Adrenal gland (tissue), 12 donors: ENCODE measurements around the gene WDR1. TPM values are rescaled to one million over a fixed set of nuclear protein-coding genes. Genes with fewer than 3 reads are reported as not detected.

Source experiments
- DNase-seq, 7 donors: peaks; one replicate each; pipeline ENCODE4 v3.0.0-alpha.2; 2019 to 2020
- H3K27ac ChIP-seq, 5 donors: fragments of 200-600 bp; sonication (generic) in 4 of 5; 1 replicate in 3 of 5; 2 replicates in 2 of 5; pipeline versions ENCODE4 v1.5.1 to v1.8.0; 2016 to 2020; ENCODE audit warnings: mild to moderate bottlenecking in 1 of 5
- H3K27me3 ChIP-seq: fragments of 200-600 bp; 2 replicates; pipeline ENCODE4 v1.8.0; 2021
- H3K36me3 ChIP-seq, 2 donors: fragments of 200-600 bp; replicated peaks in 1 of 2; 1 replicate in 1 of 2; 2 replicates in 1 of 2; pipeline versions ENCODE4 v1.5.1 to v1.8.0; 2018 to 2022
- H3K4me1 ChIP-seq, 2 donors: fragments of 200-600 bp; replicated peaks in 1 of 2; 1 replicate in 1 of 2; 2 replicates in 1 of 2; pipeline versions ENCODE4 v1.5.1 to v1.8.0; 2018 to 2021
- H3K4me3 ChIP-seq, 4 donors: fragments of 200-600 bp; sonication (generic) in 3 of 4; one replicate each; pipeline ENCODE4 v1.5.1; 2016 to 2018
- H3K9me3 ChIP-seq, 3 donors: fragments of 200-600 bp; sonication (generic) in 1 of 3; replicated peaks in 1 of 3; 1 replicate in 2 of 3; 2 replicates in 1 of 3; pipeline versions ENCODE4 v1.5.1 to v1.8.0; 2016 to 2021
- CTCF ChIP-seq, 6 experiments: fragments of 450-650 bp in 4 of 6; fragments of 200-600 bp in 2 of 6; sonication (generic) in 1 of 6; IDR thresholded peaks; 1 replicate in 5 of 6; 2 replicates in 1 of 6; pipeline versions ENCODE4 v1.5.1 to v1.8.0; 2016 to 2021; ENCODE audit warnings: antibody characterized with exemption in 6 of 6, mild to moderate bottlenecking in 2 of 6, moderate library complexity in 1 of 6
- POLR2A ChIP-seq, 2 donors: fragments of 450-650 bp; IDR thresholded peaks; one replicate each; pipeline ENCODE4 v1.6.1; 2017; ENCODE audit warnings: antibody characterized with exemption in 2 of 2, mild to moderate bottlenecking in 2 of 2, moderate library complexity in 1 of 2
- WGBS, 4 donors: extraction: QIAGEN DNeasy Blood & Tissue Kit in 2 of 4; methylation state at CpG; one replicate each; pipeline versions ENCODE4 v1.1.5 to v1.1.7; 2013 to 2017; 5-methylcytosine and 5-hydroxymethylcytosine counted together
- intact Hi-C, 2 donors: fragments of 100-400 bp; cut with DNase I; formaldehyde crosslinking; loops; one replicate each; pipeline versions ENCODE4 v1.14.1 to v1.15.0; 2022 to 2023
- polyA plus RNA-seq, 3 donors: library from polyadenylated mRNA; stranded (reverse); fragments of 200-250 nt in 2 of 3; fragments of 350-450 nt in 1 of 3; fragmentation: Illumina TruSeq in 1 of 3; extraction: RNeasy Lipid Tissue Mini Kit (QIAGEN cat#74804) in 1 of 3; gene quantifications; one replicate each; pipeline ENCODE4 v1.2.3, GENCODE V29; 2013 to 2014
- total RNA-seq, 9 donors: library from RNA; depleted of rRNA in 4 of 9; stranded (reverse); fragments of >200 nt in 4 of 9; fragments of 120-200 nt in 1 of 9; fragmentation: NEBNext Ultra II Directional in 1 of 9; extraction: Animal tissue kit (Norgen Biotek cat#: 25700) in 1 of 9; gene quantifications; one replicate each; pipeline versions ENCODE4 v1.1.0 to v1.2.4, GENCODE V29; 2013 to 2023
- donor health status: healthy with polysubstance abuse.
- donor health status: Bipolar disorder and iron deficiency.
- donor health status: DM: yes; HTN: yes; CAD: no.
- donor health status: DM: no; HTN: no; CAD: no.
- donor health status: DM: no; HTN: no; CAD: no.
- donor health status: DM: yes; HTN: yes; CAD: no.

WDR1 gene
- total and polyA plus RNA-seq, 12 donors: 66.5 to 228 (median 143) TPM

DNA sequence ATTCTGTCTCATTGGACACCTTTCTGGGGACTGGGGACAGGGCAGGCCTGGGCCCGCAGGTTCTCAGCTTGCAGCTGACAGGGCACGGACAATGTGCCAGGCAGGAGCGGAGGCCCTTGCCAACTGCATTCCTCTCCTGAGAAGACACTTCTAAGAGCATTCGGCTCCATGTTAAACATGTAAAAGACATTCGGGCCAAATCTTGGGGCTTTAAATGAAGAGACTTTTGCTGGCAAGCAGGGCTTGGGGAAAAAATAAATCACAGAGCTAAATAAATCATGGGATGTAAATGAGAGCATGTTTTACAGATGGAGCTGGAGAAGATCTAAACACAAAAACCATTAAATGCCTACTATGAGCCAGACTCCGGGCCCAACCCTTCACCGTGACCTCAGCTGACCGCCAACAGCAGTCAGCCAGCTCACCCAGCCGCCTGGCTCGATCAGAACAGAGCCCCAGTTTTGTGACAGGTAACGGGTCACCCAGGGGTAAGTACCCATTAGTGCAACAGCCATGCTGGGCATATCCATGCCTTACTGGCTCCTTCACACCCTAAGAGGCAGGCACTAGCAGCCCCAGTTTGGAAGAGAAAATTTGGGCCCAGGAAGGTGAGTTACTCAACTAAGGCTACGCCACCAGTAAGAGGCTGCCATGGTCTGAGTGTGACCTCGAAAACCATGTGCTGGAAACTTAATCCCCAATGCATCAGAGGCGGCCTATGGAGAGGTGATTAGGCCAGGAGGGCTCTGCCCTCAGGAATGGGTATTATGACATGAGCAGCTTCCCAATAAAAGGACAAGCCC is 14.7 kb downstream of the WDR1 start:
- 82 to 84% (median 82%) methylated on average over 12 to 14 of the region's 14 CpGs for WGBS, 4 donors
- Histone ChIP-seq H3K36me3 (peaks cover 0 to 37% of the 10 kb centered on the region in 2 donors), H3K27ac (peak overlapping the region in 1 of 5 donors; percentile 56), H3K4me1 (peaks cover 24 to 42% of the 10 kb centered on the region in 2 donors), H3K27me3 (no peaks in the 10 kb centered on the region), H3K9me3 (no peaks in the 10 kb centered on the region), H3K4me3 (no peak overlapping the region)
- intact Hi-C loops: no loop called here
- no peak for DNase-seq
- TF ChIP-seq POLR2A (IDR thresholded peaks at IDR 0.05): no peak
- TF ChIP-seq CTCF (IDR thresholded peaks at IDR 0.05): no peak

DNA sequence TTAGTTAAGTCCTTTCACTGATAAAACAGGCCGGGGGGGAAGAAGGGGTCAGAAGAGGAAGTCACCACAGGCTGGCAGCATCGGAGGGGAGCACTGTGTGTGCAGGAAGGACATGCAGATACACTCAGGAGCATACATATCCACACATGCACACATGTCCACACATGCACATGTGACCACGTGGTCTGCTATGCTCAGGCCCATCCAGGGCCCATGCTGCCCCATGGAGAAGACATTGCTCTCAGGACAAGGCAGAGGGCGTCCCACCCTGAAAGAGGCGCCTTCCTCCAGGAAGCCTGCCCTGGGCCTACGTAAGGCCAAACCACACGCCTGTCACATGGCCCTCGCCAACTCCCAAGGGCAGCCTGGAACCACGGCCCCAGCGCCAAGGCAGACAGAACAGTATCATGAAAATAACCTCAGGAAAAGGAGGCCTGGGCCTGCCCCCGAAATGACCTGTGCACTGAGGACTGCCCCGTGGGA is 15.8 kb downstream of the WDR1 start:
- WGBS, 4 donors: 46 to 75% (median 66%) methylated on average over 2 to 12 of the region's 12 CpGs
- TF ChIP-seq POLR2A (IDR thresholded peaks at IDR 0.05): no peak
- Histone ChIP-seq H3K27me3 (no peaks in the 10 kb centered on the region), H3K27ac (peak overlapping the region in 1 of 5 donors; percentile 56), H3K36me3 (peaks cover 0 to 38% of the 10 kb centered on the region in 2 donors), H3K4me3 (no peak overlapping the region), H3K9me3 (no peaks in the 10 kb centered on the region), H3K4me1 (peaks cover 24 to 43% of the 10 kb centered on the region in 2 donors)
- intact Hi-C loops: no loop called here
- peak in 4 of 7 donors; percentile 39 to 50 (median 46) for DNase-seq

DNA sequence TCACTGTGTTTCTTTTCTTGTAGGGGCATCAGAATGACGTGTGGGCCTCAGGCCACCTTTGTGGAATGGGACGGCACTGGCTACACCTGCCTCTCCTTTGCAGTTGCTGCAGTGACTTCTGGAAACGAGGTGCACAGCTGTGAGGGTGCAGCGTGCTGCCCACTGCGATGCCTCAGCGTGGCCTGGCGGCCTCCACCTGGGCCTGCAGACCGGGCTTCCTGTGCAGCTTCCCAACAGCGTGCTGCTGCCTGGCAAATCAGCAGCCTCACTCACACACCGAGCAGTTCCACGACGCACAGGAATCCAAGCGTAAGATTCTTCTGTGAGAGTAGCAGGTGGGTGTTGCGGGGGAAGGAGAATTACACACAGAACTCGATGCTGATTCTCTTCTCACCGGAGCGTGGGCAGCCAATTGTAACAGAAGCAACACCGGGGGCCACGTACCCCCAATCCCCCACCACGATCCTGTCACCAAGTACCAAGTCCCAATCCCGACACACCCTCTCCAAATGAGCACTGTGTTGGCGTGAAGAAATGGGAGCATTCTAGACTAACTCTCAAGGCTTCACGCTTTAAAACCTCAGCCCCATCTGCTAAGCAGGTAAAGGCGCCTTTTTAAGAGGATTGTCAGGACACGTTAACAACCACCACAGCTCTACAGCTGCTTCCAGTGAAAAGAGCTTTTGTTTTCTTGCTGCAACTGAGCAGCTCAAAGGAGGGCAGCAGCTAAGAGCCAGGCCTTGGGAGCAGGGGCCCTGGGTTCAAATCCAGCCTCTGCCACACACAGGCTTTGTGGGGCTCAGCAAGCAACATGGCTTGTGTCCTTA is 16.9 kb downstream of the WDR1 start:
- intact Hi-C loops: no loop called here
- Histone ChIP-seq H3K4me3 (no peak overlapping the region), H3K27me3 (no peaks in the 10 kb centered on the region), H3K27ac (peak overlapping the region in 2 of 5 donors; percentile 57 to 92), H3K4me1 (peaks cover 27 to 51% of the 10 kb centered on the region in 2 donors), H3K9me3 (no peaks in the 10 kb centered on the region), H3K36me3 (peaks cover 0 to 41% of the 10 kb centered on the region in 2 donors)
- DNase-seq: no peak
- TF ChIP-seq CTCF (IDR thresholded peaks at IDR 0.05) (no peak), POLR2A (IDR thresholded peaks at IDR 0.05) (no peak)
- WGBS, 4 donors: 89 to 93% (median 92%) methylated on average over 23 to 25 of the region's 25 CpGs

- Histone ChIP-seq H3K36me3 (peaks cover 0 to 49% of the 10 kb centered on the region in 2 donors), H3K27ac (peak overlapping the region in 3 of 5 donors; percentile 29 to 92 (median 57)), H3K4me3 (no peak overlapping the region), H3K4me1 (peaks cover 27 to 60% of the 10 kb centered on the region in 2 donors), H3K9me3 (no peaks in the 10 kb centered on the region), H3K27me3 (no peaks in the 10 kb centered on the region)
- peak; percentile 73 to 92 (median 79) for DNase-seq
- WGBS, 4 donors: 41 to 62% (median 49%) methylated on average over 6 to 12 of the region's 12 CpGs
- intact Hi-C loops: no loop called here
- TF ChIP-seq CTCF (IDR thresholded peaks at IDR 0.05) (no peak), POLR2A (IDR thresholded peaks at IDR 0.05) (peak in 1 of 2 donors; percentile 17)
Measured at GRCh38 chr4:10098780-10099160, 17.8 kb downstream of the WDR1 start.
